NCI-H1048 (cell line): Measurements from ENCODE around the gene BCL11A.
A peak's percentile ranks its signal among the peaks of the same experiment; 100 is the strongest.

Source experiments
- DNase-seq: peaks from one replicate; lab custom pipeline; 2025; lab: John Stamatoyannopoulos, UW

Gene BCL11A

DNA sequence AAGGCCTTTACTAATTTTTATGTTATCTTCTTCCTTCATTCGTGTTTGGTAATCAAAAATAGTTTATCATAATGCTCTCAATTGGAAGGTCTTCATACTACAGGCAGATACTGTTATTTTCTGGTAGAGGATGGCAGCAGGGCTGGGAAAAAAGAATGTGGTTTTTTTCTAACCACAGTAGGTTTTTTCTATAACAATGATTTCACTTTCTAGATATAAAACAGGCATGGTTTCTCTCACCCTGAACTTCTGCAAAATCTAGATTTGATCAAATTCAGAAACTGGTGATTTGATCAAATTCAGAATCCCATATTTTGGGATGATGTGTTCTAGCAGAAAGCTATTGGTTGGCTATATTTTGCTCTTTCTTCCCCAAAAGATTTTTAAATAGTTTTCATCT is 27.6 kb downstream of the BCL11A start:
- DNase-seq: no peak

DNA sequence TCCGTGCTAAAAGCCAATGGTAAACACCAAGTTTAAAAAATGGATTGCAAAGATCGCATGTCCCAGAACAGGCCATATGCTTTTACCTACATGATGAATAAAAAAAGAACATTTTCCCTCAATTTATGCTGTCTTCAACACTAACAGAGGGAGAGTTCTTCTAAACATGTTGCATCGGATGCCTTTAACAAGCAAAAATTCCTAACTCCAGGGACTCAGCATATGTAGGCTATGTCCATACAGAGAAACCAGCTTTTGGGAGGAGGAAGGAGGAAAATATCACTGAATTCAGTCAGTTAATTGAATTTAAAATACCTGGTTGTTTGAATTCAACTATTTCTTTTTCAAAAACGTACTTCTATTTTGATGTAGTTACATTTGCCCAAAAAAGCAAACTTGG is 28.6 kb downstream of the BCL11A start:
- DNase-seq: no peak

GRCh38 chr2:60523963-60524362 is 29.5 kb downstream of the BCL11A start:
- no peak for DNase-seq

GRCh38 chr2:60522462-60522861 is 31.0 kb downstream of the BCL11A start:
- no peak for DNase-seq

DNA sequence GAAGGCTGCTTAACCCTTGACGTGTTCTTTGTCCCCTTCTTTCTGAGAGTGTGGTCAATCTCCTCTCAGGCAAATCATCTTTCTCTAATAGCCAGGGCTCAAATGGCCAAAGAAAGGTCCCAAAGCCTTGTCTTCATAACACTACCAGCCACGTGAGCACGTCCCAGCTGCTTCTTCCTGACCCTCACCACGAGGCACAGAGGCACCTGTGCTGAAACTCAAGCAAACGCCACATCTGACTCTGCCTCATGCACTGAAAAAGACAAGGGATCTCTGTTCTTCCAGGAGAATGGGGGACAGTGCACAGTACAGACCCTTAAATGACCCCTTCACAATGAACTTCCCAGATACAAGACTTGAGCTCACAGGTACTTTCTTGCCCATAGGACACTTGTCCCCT is 31.8 kb downstream of the BCL11A start:
- no peak for DNase-seq

- DNase-seq: no peak
Observed at GRCh38 chr2:60520917-60521539, 32.4 kb downstream of the BCL11A start.

DNA sequence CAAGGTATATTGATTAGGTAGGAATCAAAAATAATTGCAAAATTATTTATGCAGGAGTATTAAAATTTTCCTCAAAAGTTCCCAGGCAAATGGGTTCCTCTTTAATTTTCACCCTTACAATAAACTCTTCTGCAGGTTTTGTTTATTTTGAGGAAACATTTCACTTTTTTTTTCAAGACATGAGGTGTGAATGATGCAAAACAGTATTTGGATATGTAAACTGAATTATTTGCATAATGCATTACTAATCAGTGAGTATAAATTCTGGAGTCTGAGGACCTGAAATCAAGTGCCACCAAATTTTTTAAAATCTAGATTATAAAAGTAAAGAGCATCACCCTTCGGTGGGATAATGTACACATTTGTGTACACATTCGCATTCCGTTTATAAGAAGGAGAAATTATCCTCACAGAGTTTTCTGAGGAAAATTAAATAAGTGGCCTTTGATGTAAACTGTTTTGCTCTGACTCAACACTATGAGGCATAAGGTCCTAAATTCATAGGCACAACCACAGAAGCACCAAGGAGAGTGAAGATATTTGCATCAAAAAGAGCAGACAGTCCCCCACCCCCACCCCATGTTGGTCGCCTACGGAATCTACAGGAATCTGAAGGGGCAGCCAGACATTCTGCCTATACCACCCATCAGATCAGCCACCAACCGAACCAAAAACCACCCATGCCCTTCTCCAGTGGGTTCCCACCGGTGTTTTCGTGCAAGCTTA is 33.1 kb downstream of the BCL11A start:
- DNase-seq: peak; percentile 40

GRCh38 chr2:60519231-60519863 is 34.1 kb downstream of the BCL11A start:
- no peak for DNase-seq

DNA sequence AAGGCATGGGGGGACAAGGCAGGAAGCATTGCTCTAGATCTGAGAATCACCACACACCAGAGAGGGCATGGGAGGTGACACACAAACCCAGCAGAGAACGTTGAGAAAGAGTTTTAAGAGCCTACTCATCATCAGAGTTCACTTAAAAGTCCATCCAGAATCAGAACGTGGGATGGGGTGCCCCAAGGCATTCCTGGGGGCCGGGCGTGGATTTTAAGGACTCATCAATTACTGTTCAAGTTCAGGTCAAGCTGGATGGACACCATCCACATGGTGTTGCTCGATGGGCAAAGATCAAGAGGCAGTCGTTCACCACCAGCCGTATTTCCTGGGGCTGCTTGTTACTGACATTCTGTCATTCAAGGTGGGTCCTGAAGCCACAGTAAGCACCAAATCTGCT is 34.9 kb downstream of the BCL11A start:
- DNase-seq: no peak

DNA sequence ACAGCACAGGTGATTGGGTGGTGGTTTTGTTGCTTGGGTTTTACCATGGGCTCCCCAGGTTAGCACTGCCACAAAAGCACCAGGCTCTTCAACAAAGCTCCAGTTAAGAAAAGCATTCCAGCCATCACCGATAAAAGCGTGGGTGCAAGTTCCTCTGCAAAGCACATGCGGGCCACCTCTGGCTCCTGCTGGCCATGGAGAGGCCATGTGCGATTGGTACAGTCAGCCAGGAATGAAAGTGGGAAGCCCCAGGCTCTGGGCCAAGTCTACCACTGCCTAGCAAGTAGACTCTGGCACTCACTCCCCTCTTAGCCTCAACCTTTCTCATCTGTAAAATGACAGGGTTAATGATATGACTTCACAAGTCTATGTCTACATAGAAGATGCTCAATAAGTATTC is 36.0 kb downstream of the BCL11A start:
- DNase-seq: no peak

- no peak for DNase-seq
Observed at GRCh38 chr2:60516826-60517225, 36.6 kb downstream of the BCL11A start.

- DNase-seq: no peak
Observed at GRCh38 chr2:60516383-60516811, 37.1 kb downstream of the BCL11A start.

GRCh38 chr2:60515721-60516226 is 37.7 kb downstream of the BCL11A start:
- DNase-seq: no peak

DNA sequence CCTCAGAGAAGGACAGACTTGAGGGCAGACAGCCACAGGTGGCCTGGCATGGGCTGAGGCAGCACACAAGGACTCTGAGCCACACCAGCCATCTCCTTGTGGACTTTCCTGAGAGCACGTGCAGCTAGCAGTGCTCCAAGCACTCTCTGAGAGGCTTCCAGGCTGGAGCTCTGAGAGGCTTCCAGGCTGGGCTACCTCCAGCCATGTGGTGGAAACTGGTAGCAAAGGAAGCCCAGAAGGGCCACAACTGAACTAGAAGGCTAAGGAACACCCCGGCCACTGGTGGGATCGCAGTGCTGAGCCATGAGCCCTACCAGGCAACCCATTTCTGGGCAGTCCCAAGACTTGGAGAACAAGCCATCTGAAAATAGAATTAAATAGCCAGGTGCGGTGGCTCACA is 39.5 kb downstream of the BCL11A start:
- DNase-seq: no peak

DNA sequence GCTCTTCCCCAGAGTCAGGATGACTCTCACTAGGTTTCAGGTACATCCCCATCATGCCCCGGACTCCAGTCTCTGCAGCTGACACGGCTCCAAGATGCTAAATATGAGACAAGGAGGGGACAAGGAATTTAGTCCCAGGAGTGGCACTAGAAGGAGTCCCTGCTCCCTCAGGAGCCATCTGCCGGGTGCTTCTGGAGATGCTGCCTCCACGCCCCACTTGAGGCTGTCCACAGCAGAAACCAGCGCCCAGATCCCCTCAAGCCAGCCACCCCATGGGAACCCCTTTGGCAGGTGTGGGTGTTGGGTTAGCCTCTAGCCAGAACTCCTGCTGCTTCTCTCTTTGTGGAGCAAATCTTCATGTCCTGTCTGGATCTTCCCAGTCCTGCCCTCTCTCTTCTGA is 40.3 kb downstream of the BCL11A start:
- DNase-seq: no peak

DNA sequence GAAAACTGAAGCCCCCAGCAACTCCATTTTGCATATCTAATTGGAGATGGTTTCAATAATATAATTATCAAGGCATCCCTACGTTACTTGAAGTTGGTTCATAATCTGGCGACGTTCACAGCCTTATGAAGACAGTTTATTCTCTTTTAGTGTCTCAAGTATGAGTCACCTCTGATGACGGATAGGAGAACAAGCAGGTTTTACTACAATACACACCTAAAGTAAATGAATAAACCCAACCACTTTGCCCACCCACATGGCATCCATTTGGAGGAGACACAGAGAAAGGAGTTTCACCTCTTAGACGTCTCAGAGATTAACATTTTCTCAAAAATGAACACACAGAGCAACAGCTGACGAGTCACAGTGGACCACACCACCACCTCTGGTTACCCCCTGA is 40.8 kb downstream of the BCL11A start:
- DNase-seq: no peak

GRCh38 chr2:60512062-60512622 is 41.3 kb downstream of the BCL11A start:
- no peak for DNase-seq

DNA sequence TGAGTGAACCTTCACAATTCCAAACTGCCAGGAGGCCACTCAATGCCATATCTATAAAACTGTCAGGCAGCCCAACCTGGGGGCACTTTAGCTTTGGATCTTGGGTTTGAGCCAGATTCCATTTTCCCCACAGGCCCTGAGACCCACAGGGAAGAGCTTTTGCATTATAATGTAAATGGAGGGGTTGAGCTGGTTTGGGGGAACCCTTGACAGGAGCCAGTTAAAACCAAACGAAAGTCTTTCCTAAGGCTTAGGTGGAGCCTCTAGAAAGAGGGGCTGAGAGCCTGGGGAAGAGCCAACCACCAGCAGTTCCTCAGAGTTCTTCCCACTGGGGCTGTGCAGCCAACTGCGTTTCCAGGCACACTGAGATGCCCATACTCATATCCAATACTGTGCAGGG is 42.7 kb downstream of the BCL11A start:
- DNase-seq: no peak

DNA sequence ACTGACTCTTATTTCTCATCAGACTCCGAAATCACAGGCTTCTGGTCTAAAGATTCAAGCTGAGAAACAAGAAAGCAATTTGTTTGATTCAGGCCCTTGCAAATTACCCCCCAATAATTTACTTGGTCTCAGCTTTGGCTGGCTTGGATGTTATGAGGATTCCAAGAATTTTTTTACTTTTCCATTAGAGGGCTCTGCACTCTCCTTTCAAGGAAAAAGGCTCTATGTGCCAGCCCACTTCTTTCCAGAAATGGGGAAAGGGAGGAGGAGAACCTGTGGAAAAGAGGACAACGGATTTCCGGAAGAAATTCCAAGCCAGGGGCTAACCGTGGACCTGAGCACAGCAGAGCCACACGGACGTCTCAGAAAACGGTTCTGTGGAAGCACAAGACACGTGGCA is 44.4 kb downstream of the BCL11A start:
- DNase-seq: no peak

DNA sequence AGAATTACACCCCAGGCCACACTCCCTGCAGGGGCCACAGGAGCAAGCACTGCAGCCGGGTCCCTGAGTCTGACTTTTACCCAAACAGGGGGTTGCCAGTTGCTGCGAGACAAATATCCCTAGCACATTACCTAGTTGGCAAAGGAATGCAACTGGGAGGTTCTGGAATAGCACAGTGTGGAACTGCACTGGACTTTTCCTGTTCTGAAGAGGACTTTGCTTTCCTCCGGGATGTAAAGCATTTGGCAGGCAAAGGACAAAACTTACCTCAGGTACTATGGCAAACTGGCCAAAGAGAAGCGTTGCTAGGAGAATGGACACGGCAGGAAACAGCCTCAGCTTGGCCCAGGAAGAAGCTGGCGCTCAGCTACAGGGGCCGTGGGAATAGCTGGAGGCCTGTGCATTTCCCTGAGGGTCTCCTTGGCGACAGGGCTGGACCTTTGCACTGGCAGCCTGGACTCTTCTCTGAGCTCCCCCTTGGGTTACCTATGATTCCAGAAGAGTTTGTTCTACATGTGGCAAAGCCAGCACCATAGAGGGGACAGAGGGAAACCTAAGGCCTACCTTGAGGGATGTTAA is 45.0 kb downstream of the BCL11A start:
- no peak for DNase-seq

- DNase-seq: no peak
Observed at GRCh38 chr2:60507211-60507965, 46.1 kb downstream of the BCL11A start.

- DNase-seq: no peak
Observed at GRCh38 chr2:60505880-60506260, 47.6 kb downstream of the BCL11A start.
